ENCODE data around the gene VWA5B1. TPM values are rescaled to one million over a fixed set of nuclear protein-coding genes. Genes with fewer than 3 reads are reported as not detected.

Gene VWA5B1
- total and polyA plus RNA-seq, 2 of the 8 experiments (the other 6 are each of a cell fraction or from before 2014, with no cell fraction given) = 0.54 to 2.3 TPM

DNA sequence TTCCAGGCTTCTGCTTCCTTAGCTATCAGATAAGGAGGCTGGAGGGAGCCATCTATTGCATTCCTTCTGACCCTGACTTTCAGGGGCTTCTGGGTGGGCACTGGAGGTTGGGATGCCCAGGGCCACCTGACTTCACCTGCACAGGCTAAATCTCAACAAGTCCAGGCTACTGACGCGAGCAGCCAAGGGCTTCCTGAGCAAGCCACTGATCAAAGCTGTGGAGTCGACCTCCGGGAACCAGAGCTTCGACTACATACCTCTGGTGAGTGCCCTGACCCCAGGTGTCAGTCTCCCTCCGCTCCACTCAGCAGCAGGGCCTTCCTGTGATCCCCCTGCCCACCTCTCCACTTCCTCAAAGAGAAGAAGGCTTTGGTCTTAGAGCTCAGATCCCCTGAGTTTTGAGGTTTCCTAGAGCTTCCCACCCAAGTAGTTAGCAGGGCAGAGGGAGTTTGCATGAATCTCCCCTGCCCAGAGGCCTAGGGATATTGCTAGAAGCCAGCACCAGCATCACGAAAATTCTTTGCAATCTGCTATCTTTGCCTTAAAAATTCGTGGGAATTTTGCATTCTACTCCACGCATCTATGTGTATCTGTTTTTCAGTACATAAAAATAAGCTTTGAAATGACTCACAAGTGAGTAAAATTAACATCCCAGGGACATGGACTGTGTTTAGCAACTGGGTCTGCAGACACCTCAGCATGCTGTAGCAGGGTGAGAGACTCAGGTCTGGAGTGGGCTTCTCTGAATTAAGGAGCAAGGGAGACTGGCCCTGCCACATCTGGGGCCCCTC is 61.4 kb downstream of the VWA5B1 start:
- H2BK120ac ChIP-seq (replicated peaks; ENCODE audit: low read depth, low read length) = no peak overlapping the region
- no peak overlapping the region for H2BK12ac ChIP-seq (ENCODE audit: low read depth, low read length)
- no peak overlapping the region for H3K9ac ChIP-seq (replicated peaks in 1 of 4; ENCODE audit: extremely low read depth in 1 of 4, low read depth in 3 of 4, low read length in 3 of 4)
- DNase-seq (ENCODE audit: low read depth in 1 of 2, low spot score in 2 of 2) = no peak
- no peak overlapping the region for H3K4me2 ChIP-seq (ENCODE audit: insufficient read depth in 1 of 2, low read depth in 2 of 2, low read length in 2 of 2)
- POLR2A ChIA-PET (ENCODE audit: partially characterized antibody) = no interaction called here
- H2BK5ac ChIP-seq (ENCODE audit: low read depth, low read length) = no peak overlapping the region
- H3K79me2 ChIP-seq (ENCODE audit: control insufficient read depth in 1 of 2, insufficient read depth in 2 of 2, low read length in 2 of 2) = no peaks in the 10 kb centered on the region
- H3K79me1 ChIP-seq (ENCODE audit: low read depth, low read length) = no peaks in the 10 kb centered on the region
- no peak overlapping the region for H3K56ac ChIP-seq (replicated peaks; ENCODE audit: insufficient read length, low read depth, low read length)
- no peak overlapping the region for H3K23ac ChIP-seq (ENCODE audit: insufficient read length)
- CTCF ChIA-PET (ENCODE audit: partially characterized antibody) = interaction anchor here (1.0 to 4.5 kb wide), 5 partner anchors 10 to 142 kb away, joined by 3 to 37 read pairs (median 4); no protein-coding TSS in a partner anchor
- no peak overlapping the region for H3K27ac ChIP-seq (ENCODE audit: low read depth, low read length)
- no peak overlapping the region for H2BK15ac ChIP-seq (ENCODE audit: low read length)
- H2AK5ac ChIP-seq (ENCODE audit: low read depth, low read length) = no peak overlapping the region
- no peak overlapping the region for H2AFZ ChIP-seq (ENCODE audit: low read length)
- H3K14ac ChIP-seq (ENCODE audit: insufficient read length) = no peak overlapping the region
- FAIRE-seq = no peak
- H3K36me3 ChIP-seq (ENCODE audit: control insufficient read depth in 2 of 4, insufficient read depth in 4 of 4, low read length in 3 of 4) = no peaks in the 10 kb centered on the region
- no peak overlapping the region for H3K4me3 ChIP-seq (ENCODE audit: extremely low read depth in 1 of 4, insufficient read depth in 2 of 4, low read depth in 3 of 4, low read length in 4 of 4)
- H3K4ac ChIP-seq (replicated peaks; ENCODE audit: insufficient read length, low read depth, low read length) = no peak overlapping the region
- no peak overlapping the region for H4K8ac ChIP-seq (ENCODE audit: extremely low read depth, insufficient read depth, low read length)
- no peak overlapping the region for H2BK20ac ChIP-seq (ENCODE audit: low read length)
- no peak overlapping the region for H3K18ac ChIP-seq (ENCODE audit: extremely low read depth, low read length)
- H4K5ac ChIP-seq (ENCODE audit: insufficient read length, low read depth, low read length) = no peak overlapping the region
- peaks cover 0 to 2% of the 10 kb centered on the region in 2 experiments for H4K20me1 ChIP-seq (replicated peaks in 1 of 2; ENCODE audit: control insufficient read depth in 1 of 2, insufficient read depth in 2 of 2, low read length in 2 of 2)
- no peaks in the 10 kb centered on the region; a peak in 2 of 7 replicates for H3K27me3 ChIP-seq (replicated peaks in 1 of 4; ENCODE audit: control insufficient read depth in 3 of 4, extremely low read depth in 1 of 4, insufficient read depth in 3 of 4, low read length in 3 of 4)
- 80% methylated on average over 9 of the region's 9 CpGs; no CpG with 5 or more reads in 1 of the 2 experiments for WGBS, 2 experiments (ENCODE audit: extremely low coverage in 1 of 2, insufficient coverage in 1 of 2, insufficient read length in 1 of 2, insufficient replicate concordance in 2 of 2, low coverage in 1 of 2, low lambda C conversion rate in 2 of 2, missing lambda C conversion rate in 1 of 2)
- H4K91ac ChIP-seq (replicated peaks; ENCODE audit: insufficient read length, low read length) = no peak overlapping the region
- H3K4me1 ChIP-seq (replicated peaks in 1 of 4; ENCODE audit: control insufficient read depth in 3 of 4, insufficient read depth in 4 of 4, low read length in 3 of 4) = no peaks in the 10 kb centered on the region
- H3K23me2 ChIP-seq (ENCODE audit: low read depth, low read length) = no peaks in the 10 kb centered on the region
- H3K9me3 ChIP-seq (ENCODE audit: insufficient read depth in 2 of 2, low read depth in 1 of 2, low read length in 1 of 2) = no peaks in the 10 kb centered on the region
- no peak for TF ChIP-seq CHD1 (IDR thresholded peaks at IDR 0.05; ENCODE audit: low read depth, low read length)
- no peak for TF ChIP-seq JUND (IDR thresholded peaks at IDR 0.05; ENCODE audit: low read length)
- no peak for TF ChIP-seq SP4 (IDR thresholded peaks at IDR 0.05; ENCODE audit: low read length)

All from H1 (cell line).